SK-N-SH (cell line): ENCODE results near the gene PFN2. TPM values are rescaled to one million over a fixed set of nuclear protein-coding genes. Genes with fewer than 3 reads are reported as not detected.

Source experiments
- CTCF ChIA-PET: fragments of 300-600, 350-600 bp; formaldehyde crosslinking; extraction: SDS; loops from one replicate; lab custom pipeline; 2021; lab: Yijun Ruan, JAX
- POLR2A ChIA-PET: fragments of 350-600 bp; sonication (Branson Sonifier 250); formaldehyde crosslinking; extraction: SDS; loops from one replicate; lab custom pipeline; 2020; ENCODE audit warnings: antibody characterized with exemption, inconsistent platforms; lab: Yijun Ruan, JAX
- DNase-seq: peaks from one replicate; pipeline ENCODE4 v3.0.0; 2012
- H2AFZ ChIP-seq: fragments of 200-600 bp; sonication (generic); 2 replicates; pipeline ENCODE4 v1.8.1; 2016; ENCODE audit warnings: antibody characterized with exemption, mild to moderate bottlenecking, low read depth
- H3F3A ChIP-seq: fragments of 200-600 bp; sonication (generic); replicated peaks from 2 replicates; pipeline ENCODE3; 2016; ENCODE audit warnings: antibody characterized with exemption, mild to moderate bottlenecking; ENCODE audit not compliant: insufficient read depth
- H3K27ac ChIP-seq, 2 experiments: fragments of 200-500 bp in 1 of 2; fragments of 200-600 bp in 1 of 2; sonication (Bioruptor generic) in 1 of 2; sonication (generic), shearing (Covaris generic) in 1 of 2; 2 replicates each; pipeline versions ENCODE4 v1.5.1 to v1.6.1; 2014 to 2016; ENCODE audit warnings: low read depth in 2 of 2, inconsistent platforms in 1 of 2, low read length in 1 of 2, mild to moderate bottlenecking in 1 of 2, mixed read lengths in 1 of 2
- H3K27me3 ChIP-seq: fragments of 200-600 bp; sonication (generic), shearing (Covaris generic); 2 replicates; pipeline ENCODE4 v1.6.1; 2016; ENCODE audit warnings: mixed run types; ENCODE audit not compliant: insufficient read depth
- H3K36me3 ChIP-seq, 2 experiments: fragments of 200-500 bp in 1 of 2; fragments of 200-600 bp in 1 of 2; sonication (Bioruptor generic) in 1 of 2; sonication (generic) in 1 of 2; replicated peaks in 1 of 2; 2 replicates each; pipeline versions ENCODE3 to v1.5.1; 2014 to 2016; ENCODE audit warnings: low read length in 1 of 2, mild to moderate bottlenecking in 1 of 2; ENCODE audit not compliant: insufficient read depth in 2 of 2, control insufficient read depth in 1 of 2
- H3K4me1 ChIP-seq, 2 experiments: fragments of 200-500 bp in 1 of 2; fragments of 200-600 bp in 1 of 2; sonication (Bioruptor generic) in 1 of 2; sonication (generic), shearing (Covaris generic) in 1 of 2; 2 replicates each; pipeline versions ENCODE4 v1.5.1 to v1.6.1; 2014 to 2016; ENCODE audit warnings: low read depth in 1 of 2, low read length in 1 of 2, mixed run types in 1 of 2; ENCODE audit not compliant: insufficient read depth in 2 of 2, control insufficient read depth in 1 of 2
- H3K4me2 ChIP-seq: fragments of 200-600 bp; sonication (generic), shearing (Covaris generic); 2 replicates; pipeline ENCODE4 v1.6.1; 2017; ENCODE audit warnings: mixed run types
- H3K4me3 ChIP-seq, 2 experiments: fragments of 200-500 bp in 1 of 2; fragments of 200-600 bp in 1 of 2; sonication (Bioruptor generic) in 1 of 2; sonication (generic), shearing (Covaris generic) in 1 of 2; 2 replicates each; pipeline versions ENCODE4 v1.5.1 to v1.8.1; 2014 to 2016; ENCODE audit warnings: low read depth in 2 of 2, inconsistent platforms in 1 of 2, low read length in 1 of 2, mild to moderate bottlenecking in 1 of 2, mixed read lengths in 1 of 2, moderate library complexity in 1 of 2
- H3K79me2 ChIP-seq: fragments of 200-600 bp; sonication (generic); 2 replicates; pipeline ENCODE4 v1.8.1; 2017; ENCODE audit warnings: mild to moderate bottlenecking; ENCODE audit not compliant: insufficient read depth
- H3K9ac ChIP-seq: fragments of 200-600 bp; sonication (generic); 2 replicates; pipeline ENCODE4 v1.6.1; 2017; ENCODE audit warnings: mixed run types
- H3K9me2 ChIP-seq: fragments of 200-600 bp; sonication (generic); 2 replicates; pipeline ENCODE4 v1.6.1; 2017; ENCODE audit warnings: mixed run types
- H3K9me3 ChIP-seq: fragments of 200-600 bp; sonication (generic); 2 replicates; pipeline ENCODE4 v1.6.1; 2017; ENCODE audit warnings: mixed run types, mild to moderate bottlenecking, moderate library complexity
- H4K20me1 ChIP-seq: fragments of 200-600 bp; sonication (generic); 2 replicates; pipeline ENCODE4 v1.6.1; 2017; ENCODE audit warnings: mild to moderate bottlenecking, mixed run types; ENCODE audit not compliant: insufficient read depth
- CHD2 ChIP-seq: fragments of 150-350 bp; IDR thresholded peaks from 2 replicates; pipeline ENCODE4 v1.6.1; 2018; ENCODE audit warnings: low read length; ENCODE audit not compliant: partially characterized antibody
- ELF1 ChIP-seq: IDR thresholded peaks from 2 replicates; pipeline ENCODE4 v1.4.0; 2012
- EZH2phosphoT487 ChIP-seq: fragments of 200-600 bp; sonication (generic); IDR thresholded peaks from 2 replicates; pipeline ENCODE4 v1.6.1; 2017; ENCODE audit warnings: low read depth, mixed run types, mild to moderate bottlenecking, antibody characterized with exemption, moderate library complexity, borderline replicate concordance
- FOSL2 ChIP-seq: IDR thresholded peaks from 2 replicates; pipeline ENCODE4 v1.4.0; 2012; ENCODE audit warnings: low read depth, mild to moderate bottlenecking, moderate library complexity, borderline replicate concordance
- FOXJ3 ChIP-seq: sonication (generic); formaldehyde crosslinking; IDR thresholded peaks from 2 replicates; pipeline ENCODE4 v1.5.1; 2020; ENCODE audit warnings: mild to moderate bottlenecking, missing genetic modification reagents
- FOXM1 ChIP-seq: IDR thresholded peaks from 2 replicates; pipeline ENCODE4 v1.4.0; 2012; ENCODE audit warnings: low read depth, mild to moderate bottlenecking
- GATA2 ChIP-seq: sonication (generic); formaldehyde crosslinking; IDR thresholded peaks from 2 replicates; pipeline ENCODE4 v1.5.0; 2020; ENCODE audit warnings: mild to moderate bottlenecking, missing genetic modification reagents
- IRF3 ChIP-seq: fragments of 150-350 bp; IDR thresholded peaks from 2 replicates; pipeline ENCODE4 v1.6.1; 2016; ENCODE audit warnings: mild to moderate bottlenecking, low read depth, low read length
- JUND ChIP-seq: IDR thresholded peaks from 2 replicates; pipeline ENCODE4 v1.4.0; 2012
- NFIC ChIP-seq: IDR thresholded peaks from 2 replicates; pipeline ENCODE4 v1.4.0; 2012; ENCODE audit warnings: borderline replicate concordance
- PBX3 ChIP-seq: IDR thresholded peaks from 2 replicates; pipeline ENCODE4; 2012
- POLR2AphosphoS5 ChIP-seq: IDR thresholded peaks from 2 replicates; pipeline ENCODE4 v1.6.1; 2012; ENCODE audit warnings: low read depth, low read length
- RCOR1 ChIP-seq: fragments of 150-350 bp; IDR thresholded peaks from 2 replicates; pipeline ENCODE4 v1.6.1; 2017; ENCODE audit warnings: antibody characterized with exemption, low read length
- REST ChIP-seq: IDR thresholded peaks from 2 replicates; pipeline ENCODE4 v1.6.1; 2012; ENCODE audit warnings: mild to moderate bottlenecking, low read depth, low read length, moderate library complexity
- RFX5 ChIP-seq: IDR thresholded peaks from 2 replicates; pipeline ENCODE4 v1.6.1; 2012; ENCODE audit warnings: mild to moderate bottlenecking, improper control_type of control experiment, low read length
- USF1 ChIP-seq: IDR thresholded peaks from 2 replicates; pipeline ENCODE4 v1.4.0; 2012; ENCODE audit warnings: low read depth, borderline replicate concordance
- YY1 ChIP-seq: IDR thresholded peaks from 2 replicates; pipeline ENCODE4 v1.4.0; 2012; ENCODE audit warnings: low read depth, mild to moderate bottlenecking
- ZBTB33 ChIP-seq: IDR thresholded peaks from 2 replicates; pipeline ENCODE4 v1.4.0; 2012; ENCODE audit warnings: low read depth, borderline replicate concordance
- polyA plus RNA-seq, 3 experiments: library from polyadenylated mRNA; depleted of rRNA; stranded (reverse); fragments of >200 nt; gene quantifications; 2 replicates each; pipeline ENCODE4 v1.2.3, GENCODE V29; 2012
- TF ChIP-seq, protein P1 (sequence below): IDR thresholded peaks from 2 replicates; pipeline ENCODE4 v1.4.0; 2012; ENCODE audit warnings: low read depth

The PFN2 gene
- polyA plus RNA-seq, 1 of the 3 experiments (the other 2 are of a cell fraction): 594 TPM

DNA sequence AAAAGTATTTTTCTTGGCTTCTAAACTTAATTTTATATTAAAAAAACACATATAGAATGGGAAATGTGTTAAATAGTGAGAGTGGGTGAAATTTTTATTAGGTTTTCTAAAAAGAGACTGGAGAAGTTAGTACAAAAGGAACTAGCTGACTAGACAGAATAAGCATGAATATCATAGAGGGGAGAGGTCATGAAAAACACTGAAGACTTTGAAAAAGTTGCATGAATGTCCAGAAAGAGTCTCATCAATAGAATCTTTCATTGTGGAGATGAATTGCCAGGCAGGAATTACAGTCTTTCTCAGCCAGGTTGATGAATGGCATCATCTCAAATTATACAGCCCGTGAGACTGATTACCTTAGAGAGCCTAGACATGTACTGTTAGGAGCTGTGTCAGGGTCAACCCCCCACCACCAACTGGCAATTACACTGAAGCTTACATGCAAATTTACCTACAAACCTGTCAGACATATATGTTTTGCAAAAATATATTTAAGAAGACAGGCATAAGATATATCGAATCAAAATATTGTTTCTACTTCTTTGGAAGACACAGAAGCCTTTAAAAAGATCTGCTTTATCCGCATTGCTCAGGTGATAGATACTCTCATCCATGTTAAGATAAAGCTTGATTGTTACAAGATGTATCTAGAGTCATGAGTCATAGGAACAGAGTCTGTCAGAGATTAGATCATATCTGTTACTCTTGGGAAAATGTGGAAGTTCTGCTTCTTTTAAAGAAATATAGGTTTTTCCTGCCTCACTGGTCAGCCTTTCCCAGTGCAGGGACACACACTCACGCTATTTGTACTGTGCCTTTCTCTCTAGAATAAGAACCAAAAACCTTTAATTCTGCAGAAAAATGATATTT lies 34.8 kb upstream of the PFN2 start (continued):
- TF ChIP-seq RFX5 (no peak), FOSL2 (peak; percentile 81; the same call in 1 of the 2 replicates), REST (no peak)
- TF ChIP-seq, all 33 proteins: peak for 9

- no peaks in the 10 kb centered on the region for H3K9me2 ChIP-seq
- H3K4me1 ChIP-seq: no peaks in the 10 kb centered on the region; a peak in 2 of 4 replicates
- no peak for DNase-seq
- H4K20me1 ChIP-seq: no peaks in the 10 kb centered on the region
- H3K4me3 ChIP-seq: no peak overlapping the region
- H3F3A ChIP-seq: peaks cover 11% of the 10 kb centered on the region
- H2AFZ ChIP-seq: no peak overlapping the region
- ChIA-PET CTCF (interaction anchor here (0.5 kb wide), 1 partner anchor 138 kb away, joined by 3 read pairs; no protein-coding TSS in a partner anchor), POLR2A (no interaction called here)
- no peak overlapping the region for H3K4me2 ChIP-seq
- TF ChIP-seq RFX5 (no peak), POLR2AphosphoS5 (no peak), YY1 (no peak), FOXJ3 (CRISPR knock-in tag) (no peak), NFIC (no peak), JUND (no peak), USF1 (no peak), PBX3 (no peak), CHD2 (no peak), RCOR1 (no peak), EZH2phosphoT487 (no peak), FOXM1 (no peak), ZBTB33 (no peak), GATA2 (CRISPR knock-in tag) (no peak), ELF1 (no peak), IRF3 (no peak)
- TF ChIP-seq, protein P1, sequence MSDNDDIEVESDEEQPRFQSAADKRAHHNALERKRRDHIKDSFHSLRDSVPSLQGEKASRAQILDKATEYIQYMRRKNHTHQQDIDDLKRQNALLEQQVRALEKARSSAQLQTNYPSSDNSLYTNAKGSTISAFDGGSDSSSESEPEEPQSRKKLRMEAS: no peak
- H3K27ac ChIP-seq: no peak overlapping the region
- H3K36me3 ChIP-seq: no peaks in the 10 kb centered on the region
- no peak overlapping the region for H3K9ac ChIP-seq
- no peaks in the 10 kb centered on the region for H3K79me2 ChIP-seq
- H3K9me3 ChIP-seq: no peaks in the 10 kb centered on the region
- H3K27me3 ChIP-seq: no peaks in the 10 kb centered on the region
Observed at GRCh38 chr3:150000641-150001040, 29.9 kb upstream of the PFN2 start.
